GM12801 (cell line): ENCODE measurements around the gene TFAP2B.

Experiments
- TF ChIP-seq, protein P1 (sequence below): IDR thresholded peaks from one replicate; pipeline ENCODE4 v1.5.1; 2011; ENCODE audit warnings: control low read depth; ENCODE audit not compliant: insufficient read length; ENCODE audit errors: extremely low read depth

TFAP2B gene

DNA sequence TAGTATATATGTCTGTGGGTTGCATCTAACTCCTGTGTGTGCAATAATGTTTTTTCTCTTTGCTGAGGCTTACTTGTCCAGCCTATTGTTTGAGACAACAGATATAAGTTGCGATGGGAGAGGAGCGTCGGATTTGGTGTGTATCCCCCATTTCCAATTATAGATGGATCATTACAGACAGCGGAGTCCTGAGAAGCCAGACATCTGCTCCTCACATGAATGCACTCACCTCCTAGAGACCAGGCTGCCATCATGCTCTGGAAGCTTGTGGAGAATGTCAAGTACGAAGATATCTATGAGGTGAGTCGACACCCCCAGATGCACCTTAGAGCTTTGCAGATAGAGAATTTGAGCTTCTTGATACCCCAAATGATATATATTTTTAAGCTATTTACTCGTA is at the start of gene TFAP2B:
TFAP2B (plus strand) TSS at position 199 of the 400 bp plus-strand sequence; CDS start at position 220, 21 bp downstream.
- TF ChIP-seq, protein P1, sequence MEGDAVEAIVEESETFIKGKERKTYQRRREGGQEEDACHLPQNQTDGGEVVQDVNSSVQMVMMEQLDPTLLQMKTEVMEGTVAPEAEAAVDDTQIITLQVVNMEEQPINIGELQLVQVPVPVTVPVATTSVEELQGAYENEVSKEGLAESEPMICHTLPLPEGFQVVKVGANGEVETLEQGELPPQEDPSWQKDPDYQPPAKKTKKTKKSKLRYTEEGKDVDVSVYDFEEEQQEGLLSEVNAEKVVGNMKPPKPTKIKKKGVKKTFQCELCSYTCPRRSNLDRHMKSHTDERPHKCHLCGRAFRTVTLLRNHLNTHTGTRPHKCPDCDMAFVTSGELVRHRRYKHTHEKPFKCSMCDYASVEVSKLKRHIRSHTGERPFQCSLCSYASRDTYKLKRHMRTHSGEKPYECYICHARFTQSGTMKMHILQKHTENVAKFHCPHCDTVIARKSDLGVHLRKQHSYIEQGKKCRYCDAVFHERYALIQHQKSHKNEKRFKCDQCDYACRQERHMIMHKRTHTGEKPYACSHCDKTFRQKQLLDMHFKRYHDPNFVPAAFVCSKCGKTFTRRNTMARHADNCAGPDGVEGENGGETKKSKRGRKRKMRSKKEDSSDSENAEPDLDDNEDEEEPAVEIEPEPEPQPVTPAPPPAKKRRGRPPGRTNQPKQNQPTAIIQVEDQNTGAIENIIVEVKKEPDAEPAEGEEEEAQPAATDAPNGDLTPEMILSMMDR = no peak

DNA sequence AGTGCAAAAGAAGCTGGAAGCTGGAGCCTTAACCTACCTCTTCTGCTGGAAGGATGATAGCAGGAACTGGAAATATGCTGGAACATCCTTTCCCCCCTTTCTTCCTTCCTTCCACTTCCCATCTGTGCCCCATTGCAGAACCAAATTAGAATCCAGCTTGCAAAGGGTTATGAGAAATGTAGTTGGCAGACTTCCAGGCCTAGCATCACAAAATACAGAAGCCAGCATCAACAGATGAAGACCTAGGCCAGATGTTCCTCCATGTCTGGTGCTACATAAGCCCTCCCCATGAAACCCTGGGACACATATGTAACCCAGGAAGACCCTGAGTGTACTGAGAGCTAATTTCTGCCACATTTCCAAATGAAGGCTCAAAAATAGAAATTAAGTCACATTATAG is 40.0 kb upstream of the TFAP2B start:
- TF ChIP-seq, protein P1 = no peak

DNA sequence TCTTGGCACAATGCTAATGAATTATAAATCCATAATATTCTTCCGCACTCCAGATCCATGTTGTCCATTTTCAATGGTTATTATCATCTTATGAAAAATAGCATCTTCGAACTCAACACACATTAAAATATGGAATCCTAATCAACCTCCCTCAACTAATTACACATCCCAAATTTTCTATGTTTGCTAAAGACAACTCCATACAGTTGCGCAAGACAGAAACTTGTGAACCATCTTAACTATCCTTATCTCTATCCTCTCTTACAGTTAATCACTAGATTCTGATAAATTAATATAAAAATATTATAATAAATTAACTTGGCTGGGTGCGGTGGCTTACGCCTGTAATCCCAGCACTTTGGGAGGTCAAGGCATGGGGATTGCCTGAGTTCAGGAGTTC is 38.3 kb upstream of the TFAP2B start:
- TF ChIP-seq, protein P1 = no peak

DNA sequence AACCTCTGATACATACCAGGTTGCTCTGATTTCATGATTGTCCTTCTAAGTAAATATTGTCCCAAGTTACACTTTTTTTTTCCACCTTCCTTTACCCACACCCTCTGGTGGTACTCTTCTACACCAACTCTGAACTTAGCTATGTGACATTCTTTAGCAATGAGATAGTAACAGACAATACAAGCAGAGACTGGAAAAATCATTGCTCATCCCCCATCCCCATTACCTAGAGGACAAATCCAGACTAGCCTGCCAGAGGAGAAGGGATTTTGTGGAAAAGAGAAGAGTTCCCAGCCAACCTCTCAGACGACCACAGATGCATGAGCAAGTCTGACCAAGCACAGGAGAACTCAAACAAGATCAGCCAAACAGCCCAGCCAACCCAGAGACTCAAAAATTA is 32.8 kb upstream of the TFAP2B start:
- TF ChIP-seq, protein P1 = no peak

DNA sequence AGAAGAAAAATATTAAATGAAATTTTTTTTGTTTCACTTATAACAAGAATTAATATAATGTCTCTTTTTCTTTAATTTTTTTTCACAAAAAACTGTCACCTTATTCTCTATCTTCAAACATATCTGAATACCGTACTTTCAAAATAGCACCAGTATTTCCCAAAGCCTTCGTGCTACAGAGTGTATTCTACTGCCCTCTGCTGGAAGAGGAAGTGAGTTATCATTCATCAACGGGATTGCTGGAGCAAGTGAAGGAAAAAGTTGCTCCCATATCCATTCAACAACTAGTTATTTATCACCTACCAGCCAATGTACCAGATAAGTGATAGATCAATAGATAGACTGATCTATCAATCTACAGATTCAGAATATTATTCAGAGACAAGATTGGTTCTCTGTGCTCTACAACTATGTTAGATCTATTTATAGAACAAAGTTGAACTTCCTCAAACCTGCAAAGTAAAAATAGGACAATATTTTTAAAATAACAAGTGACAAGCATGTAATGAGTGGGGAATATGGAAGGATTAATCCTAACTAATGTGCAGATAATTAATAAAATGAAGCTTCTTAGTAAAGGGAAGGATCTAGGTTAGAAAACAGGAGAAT is 26.7 kb upstream of the TFAP2B start:
- TF ChIP-seq, protein P1 = no peak

DNA sequence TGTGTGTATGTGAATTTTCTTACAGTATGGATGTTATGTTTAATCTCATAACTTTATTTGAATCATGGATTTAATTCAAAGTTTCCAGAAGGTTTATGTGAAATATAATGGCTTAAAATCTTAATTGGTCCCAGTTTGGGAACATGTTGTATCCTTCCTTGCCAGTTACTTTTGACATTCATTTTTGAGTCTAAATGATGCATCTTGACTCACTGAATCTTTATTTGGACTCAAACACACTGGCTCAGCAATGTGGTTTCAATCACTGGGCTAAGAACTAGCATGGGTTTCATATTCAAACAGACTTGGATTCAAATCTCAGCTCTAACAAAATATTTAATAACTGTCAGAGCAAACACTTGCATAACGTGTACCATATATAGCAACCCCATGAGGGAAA is 25.9 kb upstream of the TFAP2B start:
- TF ChIP-seq, protein P1 = no peak

DNA sequence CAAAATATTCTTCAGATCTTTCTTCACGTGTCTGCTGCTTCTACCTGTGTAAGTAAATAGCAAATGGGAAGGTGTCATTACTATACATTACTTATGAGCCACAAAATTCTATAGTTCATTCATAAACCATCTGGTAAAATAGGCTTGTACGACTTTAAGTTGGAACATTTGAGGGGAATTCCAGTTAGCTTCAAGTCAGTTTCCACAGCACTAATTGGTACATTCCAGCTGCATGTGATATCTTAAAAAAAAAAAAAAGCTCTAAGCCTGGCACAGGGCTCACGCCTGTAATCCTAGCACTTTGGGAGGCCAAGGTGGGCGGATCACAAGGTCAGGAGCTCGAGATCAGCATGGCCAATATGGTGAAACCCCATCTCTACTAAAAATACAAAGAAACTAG is 23.1 kb upstream of the TFAP2B start:
- TF ChIP-seq, protein P1 = no peak
